B cell (primary cell): ENCODE data around the gene LRRC8A. TPM values are rescaled to one million over a fixed set of nuclear protein-coding genes. Genes with fewer than 3 reads are reported as not detected.

Experiments used
- ATAC-seq: fragments of 200-7000 bp; cut with Tn5 transposase; one replicate; pipeline ENCODE4 v1.10.0; 2021; ENCODE audit warnings: low read depth, mild to moderate bottlenecking, moderate number of reproducible peaks, moderate library complexity
- CTCF ChIA-PET: fragments of 350-600 bp; sonication (Branson Sonifier 250); formaldehyde crosslinking; loops from one replicate; lab custom pipeline; 2021; ENCODE audit warnings: antibody characterized with exemption, inconsistent platforms; lab: Charles Lee
- POLR2A ChIA-PET: fragments of 350-600 bp; sonication (Branson Sonifier 250); formaldehyde crosslinking; loops from one replicate; lab custom pipeline; 2021; ENCODE audit warnings: antibody characterized with exemption; lab: Charles Lee
- DNase-seq: peaks from one replicate; pipeline ENCODE4 v3.0.0; 2013
- H2AFZ ChIP-seq: 2 replicates; pipeline ENCODE4 v1.6.1; 2012; ENCODE audit warnings: mild to moderate bottlenecking, low read depth, low read length; ENCODE audit not compliant: insufficient read depth, poor library complexity, severe bottlenecking
- H3K27ac ChIP-seq, 2 donors: 1 replicate in 1 of 2; 2 replicates in 1 of 2; pipeline ENCODE4 v1.5.1; 2012 to 2013; ENCODE audit warnings: low read length in 2 of 2, mild to moderate bottlenecking in 2 of 2, moderate library complexity in 1 of 2
- H3K27me3 ChIP-seq, 4 experiments: fragments of 200-600 bp in 1 of 4; sonication (generic) in 1 of 4; replicated peaks in 1 of 4; 1 replicate in 2 of 4; 2 replicates in 2 of 4; pipeline versions ENCODE4 v1.6.1 to v1.7.0; 2013 to 2016; ENCODE audit warnings: low read length in 3 of 4, mild to moderate bottlenecking in 2 of 4, mixed read lengths in 1 of 4, moderate library complexity in 1 of 4; ENCODE audit not compliant: insufficient read depth in 4 of 4, control insufficient read depth in 3 of 4; ENCODE audit errors: control extremely low read depth in 1 of 4
- H3K36me3 ChIP-seq, 2 experiments: replicated peaks in 1 of 2; 1 replicate in 1 of 2; 2 replicates in 1 of 2; pipeline versions ENCODE4 v1.6.1 to v1.7.1; 2013; ENCODE audit warnings: low read length in 1 of 2; ENCODE audit not compliant: insufficient read depth in 2 of 2, control insufficient read depth in 1 of 2; ENCODE audit errors: control extremely low read depth in 1 of 2, extremely low read depth in 1 of 2
- H3K4me1 ChIP-seq, 2 donors: fragments of 200-600 bp in 1 of 2; sonication (generic) in 1 of 2; 1 replicate in 1 of 2; 2 replicates in 1 of 2; pipeline versions ENCODE4 v1.5.1 to v1.6.1; 2013 to 2017; ENCODE audit warnings: low read length in 2 of 2; ENCODE audit not compliant: control insufficient read depth in 2 of 2, insufficient read depth in 2 of 2
- H3K4me2 ChIP-seq: replicated peaks from 2 replicates; pipeline ENCODE3; 2012; ENCODE audit warnings: mild to moderate bottlenecking, low read depth, low read length; ENCODE audit not compliant: poor library complexity, severe bottlenecking
- H3K4me3 ChIP-seq, 5 experiments: fragments of 200-600 bp in 1 of 5; sonication (generic) in 1 of 5; 1 replicate in 3 of 5; 2 replicates in 2 of 5; pipeline versions ENCODE4 v1.5.1 to v1.7.0; 2011 to 2016; ENCODE audit warnings: low read length in 4 of 5, mild to moderate bottlenecking in 4 of 5, low read depth in 2 of 5, control low read depth in 1 of 5, moderate library complexity in 1 of 5; ENCODE audit not compliant: insufficient read depth in 1 of 5; ENCODE audit errors: control extremely low read depth in 1 of 5, extremely low read depth in 1 of 5
- H3K79me2 ChIP-seq: fragments of 200-600 bp; sonication (generic); one replicate; pipeline ENCODE4 v1.6.0; 2016; ENCODE audit warnings: low read length; ENCODE audit not compliant: control insufficient read depth, insufficient read depth
- H3K9ac ChIP-seq: fragments of 200-600 bp; sonication (generic); 2 replicates; pipeline ENCODE4 v1.6.1; 2017; ENCODE audit warnings: mild to moderate bottlenecking, low read length, moderate library complexity
- H3K9me3 ChIP-seq, 3 donors: one replicate each; pipeline versions ENCODE4 v1.6.1 to v1.7.1; 2013; ENCODE audit warnings: low read length in 2 of 3; ENCODE audit not compliant: control insufficient read depth in 2 of 3, insufficient read depth in 1 of 3; ENCODE audit errors: control extremely low read depth in 1 of 3
- H4K20me1 ChIP-seq: 2 replicates; pipeline ENCODE4 v1.6.0; 2012; ENCODE audit warnings: mild to moderate bottlenecking, low read length; ENCODE audit not compliant: insufficient read depth, control insufficient read depth, poor library complexity, severe bottlenecking
- H3K27ac Mint-ChIP-seq: one replicate; pipeline ENCODE4 v1.8.0; 2021; ENCODE audit warnings: mixed read lengths
- H3K27me3 Mint-ChIP-seq: one replicate; pipeline ENCODE4 v1.8.0; 2021; ENCODE audit warnings: mixed read lengths
- H3K4me1 Mint-ChIP-seq: one replicate; pipeline ENCODE4 v1.8.0; 2021; ENCODE audit warnings: mixed read lengths
- H3K4me3 Mint-ChIP-seq: one replicate; pipeline ENCODE4 v1.8.0; 2021; ENCODE audit warnings: mixed read lengths
- H3K9me3 Mint-ChIP-seq: one replicate; pipeline ENCODE4 v1.8.0; 2022; ENCODE audit warnings: mixed read lengths; ENCODE audit not compliant: insufficient read depth
- EZH2 ChIP-seq: IDR thresholded peaks from 2 replicates; pipeline ENCODE4 v1.6.1; 2012; ENCODE audit warnings: borderline replicate concordance, low read depth, mild to moderate bottlenecking, moderate library complexity, low read length; ENCODE audit not compliant: insufficient read depth, poor library complexity, severe bottlenecking
- WGBS: methylation state at CpG from one replicate; pipeline ENCODE4 v1.1.5; 2013; ENCODE audit warnings: missing lambda C conversion rate; ENCODE audit not compliant: insufficient coverage; 5-methylcytosine and 5-hydroxymethylcytosine counted together
- intact Hi-C: fragments of 100-400 bp; cut with micrococcal nuclease; formaldehyde crosslinking; loops from one replicate; pipeline ENCODE4 v1.10.0; 2022
- polyA plus RNA-seq: library from polyadenylated mRNA; depleted of rRNA; stranded (reverse); fragments of >200 nt; gene quantifications from 2 replicates; pipeline ENCODE4 v1.2.3, GENCODE V29; 2012
- total RNA-seq, 2 donors: library from RNA; stranded (reverse); fragments of 120-200 nt in 1 of 2; gene quantifications; 1 replicate in 1 of 2; 2 replicates in 1 of 2; pipeline versions ENCODE4 v1.2.3 to v1.2.4, GENCODE V29; 2013 to 2022
- TF ChIP-seq, protein P1 (sequence below): fragments of 200-600 bp; IDR thresholded peaks from one replicate; pipeline ENCODE4 v1.8.0; 2022; ENCODE audit warnings: antibody characterized with exemption, mild to moderate bottlenecking

LRRC8A gene
- total and polyA plus RNA-seq, 2 donors (not counting 1 experiment from before 2014, with no cell fraction given) = 13.1 to 14.5 TPM

DNA sequence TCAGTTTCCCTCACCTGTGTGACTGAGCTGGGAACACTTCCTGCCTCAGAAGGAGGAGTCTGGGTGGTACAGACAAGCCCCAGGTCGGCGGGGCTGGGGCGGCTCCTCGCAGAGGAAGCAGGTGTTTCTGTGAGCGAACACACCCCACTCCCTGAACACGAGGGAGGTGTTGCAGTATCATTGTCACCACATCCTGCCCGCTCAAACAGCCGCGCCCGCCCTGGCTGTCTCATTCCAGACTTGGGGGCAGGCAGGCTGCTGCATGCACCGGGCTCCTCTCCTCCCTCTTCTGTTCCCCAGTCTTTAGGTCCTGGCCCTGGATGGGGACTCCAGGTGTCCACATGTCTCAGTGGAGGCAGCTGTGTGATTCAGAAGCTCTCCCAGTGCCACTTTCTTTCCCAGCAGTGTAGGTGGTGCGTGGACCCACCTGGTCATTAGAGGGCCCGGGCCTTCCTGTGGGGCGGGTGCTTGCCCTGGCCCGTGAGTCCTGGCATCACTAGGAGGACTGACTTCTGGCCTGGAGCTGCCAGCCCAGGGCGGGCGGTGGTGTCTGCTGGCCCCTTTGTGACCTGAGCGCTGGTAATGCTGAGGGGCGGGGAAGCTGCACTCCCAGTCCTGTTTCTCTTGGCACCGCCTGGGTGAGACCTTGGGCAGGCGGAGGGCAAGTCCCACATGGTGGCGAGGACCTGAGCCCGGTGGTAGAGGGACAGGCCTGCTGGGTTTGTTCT is 20.6 kb downstream of the LRRC8A start:
- Histone ChIP-seq H3K9ac (peak overlapping the region; percentile 63), H3K4me1 (peaks cover 40 to 56% of the 10 kb centered on the region in 2 donors), H3K4me3 (peak overlapping the region in 4 of 5 experiments; percentile 25 to 45 (median 29)), H3K9me3 (no peaks in the 10 kb centered on the region), H3K4me2 (peak overlapping the region; percentile 83), H3K27me3 (no peaks in the 10 kb centered on the region), H3K79me2 (peaks cover 34% of the 10 kb centered on the region), H3K36me3 (peaks cover 0 to 9% of the 10 kb centered on the region in 2 experiments), H3K27ac (peak overlapping the region; percentile 93), H4K20me1 (no peaks in the 10 kb centered on the region), H2AFZ (peak overlapping the region; percentile 50)
- peak overlapping the region; percentile 98 for H3K27ac Mint-ChIP-seq
- H3K4me1 Mint-ChIP-seq = peaks cover 37% of the 10 kb centered on the region
- H3K4me3 Mint-ChIP-seq = peak overlapping the region; percentile 74
- intact Hi-C loops = loop anchor here (1.0 kb wide), 1 partner anchor 20 kb away; the partner anchor contains the start of gene LRRC8A
- TF ChIP-seq, protein P1, sequence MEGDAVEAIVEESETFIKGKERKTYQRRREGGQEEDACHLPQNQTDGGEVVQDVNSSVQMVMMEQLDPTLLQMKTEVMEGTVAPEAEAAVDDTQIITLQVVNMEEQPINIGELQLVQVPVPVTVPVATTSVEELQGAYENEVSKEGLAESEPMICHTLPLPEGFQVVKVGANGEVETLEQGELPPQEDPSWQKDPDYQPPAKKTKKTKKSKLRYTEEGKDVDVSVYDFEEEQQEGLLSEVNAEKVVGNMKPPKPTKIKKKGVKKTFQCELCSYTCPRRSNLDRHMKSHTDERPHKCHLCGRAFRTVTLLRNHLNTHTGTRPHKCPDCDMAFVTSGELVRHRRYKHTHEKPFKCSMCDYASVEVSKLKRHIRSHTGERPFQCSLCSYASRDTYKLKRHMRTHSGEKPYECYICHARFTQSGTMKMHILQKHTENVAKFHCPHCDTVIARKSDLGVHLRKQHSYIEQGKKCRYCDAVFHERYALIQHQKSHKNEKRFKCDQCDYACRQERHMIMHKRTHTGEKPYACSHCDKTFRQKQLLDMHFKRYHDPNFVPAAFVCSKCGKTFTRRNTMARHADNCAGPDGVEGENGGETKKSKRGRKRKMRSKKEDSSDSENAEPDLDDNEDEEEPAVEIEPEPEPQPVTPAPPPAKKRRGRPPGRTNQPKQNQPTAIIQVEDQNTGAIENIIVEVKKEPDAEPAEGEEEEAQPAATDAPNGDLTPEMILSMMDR = no peak
- TF ChIP-seq EZH2 = no peak
- H3K27me3 Mint-ChIP-seq = no peaks in the 10 kb centered on the region
- 25% methylated on average over 16 of the region's 23 CpGs for WGBS
- ChIA-PET POLR2A (interaction anchor here (0.6 to 1.5 kb wide), 2 partner anchors 239 to 350 kb away, joined by 4 to 5 read pairs; partner anchors contain the start of gene SPTAN1), CTCF (interaction anchor here (0.7 to 2.0 kb wide), 4 partner anchors 25 to 463 kb away, joined by 3 to 9 read pairs (median 4); partner anchors contain the start of gene ENDOG)
- H3K9me3 Mint-ChIP-seq = no peaks in the 10 kb centered on the region
- ATAC-seq (peak; percentile 95), DNase-seq (peak; percentile 87)

DNA sequence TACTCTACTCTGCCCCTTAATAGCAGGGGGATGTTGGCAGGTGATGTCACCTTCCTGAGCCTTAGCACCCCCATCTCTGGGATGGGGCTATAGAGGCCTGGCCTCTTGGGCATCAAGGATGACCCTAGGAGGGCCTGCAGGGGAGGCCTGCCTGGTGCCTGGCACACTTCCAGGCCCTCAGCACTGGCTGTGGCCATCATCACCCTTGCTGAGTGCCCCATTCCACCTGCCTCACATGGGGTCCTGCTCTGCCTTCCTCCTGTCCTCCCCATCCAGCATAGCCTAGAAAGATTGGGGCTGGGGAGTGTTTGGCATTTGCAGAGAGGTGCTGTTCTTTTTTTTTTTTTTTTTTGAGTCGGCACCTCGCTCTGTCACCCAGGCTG is 21.1 kb downstream of the LRRC8A start:
- H3K4me1 Mint-ChIP-seq = peaks cover 36% of the 10 kb centered on the region
- ChIA-PET POLR2A (interaction anchor here (0.6 kb wide), 1 partner anchor 240 kb away, joined by 5 read pairs; no protein-coding TSS in a partner anchor), CTCF (interaction anchor here (0.7 to 2.0 kb wide), 3 partner anchors 25 to 85 kb away, joined by 5 to 9 read pairs (median 5); partner anchors contain the start of gene ENDOG)
- no peak for ATAC-seq
- peaks cover 32% of the 10 kb centered on the region for H3K79me2 ChIP-seq
- H3K27me3 Mint-ChIP-seq = no peaks in the 10 kb centered on the region
- H3K4me3 Mint-ChIP-seq = peak overlapping the region; percentile 74
- H3K4me3 ChIP-seq = peak overlapping the region in 1 of 5 experiments; percentile 45
- intact Hi-C loops = no loop called here
- no CpG with 5 or more reads among the region's 2 CpGs for WGBS
- H3K9me3 Mint-ChIP-seq = no peaks in the 10 kb centered on the region
- no peak for DNase-seq
- H3K27ac ChIP-seq = peak overlapping the region; percentile 93
- peaks cover 0 to 14% of the 10 kb centered on the region in 2 experiments for H3K36me3 ChIP-seq
- H2AFZ ChIP-seq = peak overlapping the region; percentile 50
- H3K4me1 ChIP-seq = peaks cover 40 to 56% of the 10 kb centered on the region in 2 donors
- H3K9me3 ChIP-seq = no peaks in the 10 kb centered on the region
- H3K9ac ChIP-seq = peak overlapping the region; percentile 63
- TF ChIP-seq, protein P1 = no peak
- TF ChIP-seq EZH2 = no peak
- H3K4me2 ChIP-seq = peak overlapping the region; percentile 83
- peak overlapping the region; percentile 98 for H3K27ac Mint-ChIP-seq
- no peaks in the 10 kb centered on the region for H4K20me1 ChIP-seq
- H3K27me3 ChIP-seq = no peaks in the 10 kb centered on the region
